Activated CD8-positive, alpha-beta T cell treated with anti-CD3 and anti-CD28 coated beads for 36 hours (primary cell): ENCODE results near the gene CIITA. TPM values are rescaled to one million over a fixed set of nuclear protein-coding genes. Genes with fewer than 3 reads are reported as not detected.
A peak's percentile ranks its signal among the peaks of the same experiment; 100 is the strongest.

Source experiments
- ATAC-seq: fragments of 200-7000 bp; cut with Tn5 transposase; one replicate; pipeline ENCODE4 v1.10.0; 2021; ENCODE audit warnings: mild to moderate bottlenecking, moderate library complexity
- CTCF ChIA-PET: fragments of 350-600 bp; sonication (Branson Sonifier 250); formaldehyde crosslinking; loops from one replicate; lab custom pipeline; 2021; ENCODE audit warnings: antibody characterized with exemption; lab: Charles Lee
- POLR2A ChIA-PET: fragments of 350-600 bp; sonication (Branson Sonifier 250); formaldehyde crosslinking; loops from one replicate; lab custom pipeline; 2021; ENCODE audit warnings: antibody characterized with exemption; lab: Charles Lee
- DNase-seq: peaks from one replicate; pipeline ENCODE4 v3.0.0-alpha.2; 2020
- H3K27ac Mint-ChIP-seq: one replicate; pipeline ENCODE4 v1.8.0; 2021; ENCODE audit warnings: mild to moderate bottlenecking, mixed read lengths
- H3K27me3 Mint-ChIP-seq: one replicate; pipeline ENCODE4 v1.8.0; 2021; ENCODE audit warnings: mixed read lengths
- H3K36me3 Mint-ChIP-seq: one replicate; pipeline ENCODE4 v1.8.0; 2021; ENCODE audit warnings: low read depth, mixed read lengths
- H3K4me1 Mint-ChIP-seq: one replicate; pipeline ENCODE4 v1.8.0; 2021; ENCODE audit warnings: low read depth, mixed read lengths
- H3K4me3 Mint-ChIP-seq: one replicate; pipeline ENCODE4 v1.8.0; 2021; ENCODE audit warnings: mild to moderate bottlenecking, moderate library complexity, mixed read lengths
- H3K9me3 Mint-ChIP-seq: one replicate; pipeline ENCODE4 v1.8.0; 2021; ENCODE audit warnings: mixed read lengths
- CTCF ChIP-seq: fragments of 200-600 bp; IDR thresholded peaks from one replicate; pipeline ENCODE4 v1.8.0; 2022; ENCODE audit warnings: antibody characterized with exemption, mild to moderate bottlenecking
- intact Hi-C: fragments of 100-400 bp; cut with micrococcal nuclease; formaldehyde crosslinking; loops from one replicate; pipeline ENCODE4 v1.10.0; 2022
- total RNA-seq, 2 experiments: library from RNA; stranded (reverse); gene quantifications; one replicate each; pipeline ENCODE4 v1.2.3, GENCODE V29; 2021

CIITA gene
- total RNA-seq, 2 experiments from 2014 or later, result 4.4 to 5.3 TPM

GRCh38 chr16:10945065-10945787, 68.2 kb downstream of the CIITA start:
- intact Hi-C loops, result no loop called here
- DNase-seq (no peak), ATAC-seq (no peak)
- Mint-ChIP-seq H3K27ac (peak overlapping the region; percentile 79), H3K36me3 (peaks cover 10% of the 10 kb centered on the region), H3K27me3 (no peaks in the 10 kb centered on the region), H3K4me3 (peak overlapping the region; percentile 87), H3K4me1 (peaks cover 64% of the 10 kb centered on the region), H3K9me3 (no peaks in the 10 kb centered on the region)
- CTCF ChIA-PET, result interaction anchor here (0.6 to 1.9 kb wide), 6 partner anchors 9 to 454 kb away, joined by 3 to 8 read pairs (median 3); partner anchors contain the start of gene SOCS1
- POLR2A ChIA-PET, result interaction anchor here (1.2 to 2.1 kb wide), 2 partner anchors 19 to 309 kb away, joined by 5 to 6 read pairs; no protein-coding TSS in a partner anchor
- TF ChIP-seq CTCF, result no peak

GRCh38 chr16:10946308-10946707, 69.3 kb downstream of the CIITA start:
- ATAC-seq (no peak), DNase-seq (no peak)
- Mint-ChIP-seq H3K36me3 (peaks cover 2% of the 10 kb centered on the region), H3K27ac (peak overlapping the region; percentile 7), H3K27me3 (no peaks in the 10 kb centered on the region), H3K4me3 (peak overlapping the region; percentile 87), H3K4me1 (peaks cover 58% of the 10 kb centered on the region), H3K9me3 (no peaks in the 10 kb centered on the region)
- intact Hi-C loops, result no loop called here
- no peak for TF ChIP-seq CTCF
- CTCF ChIA-PET, result interaction anchor here (9.9 kb wide), 1 partner anchor 17 kb away, joined by 121 read pairs; no protein-coding TSS in a partner anchor
- POLR2A ChIA-PET, result interaction anchor here (0.9 kb wide), 1 partner anchor 306 kb away, joined by 3 read pairs; no protein-coding TSS in a partner anchor

- ChIA-PET POLR2A (interaction anchor here (0.7 to 0.9 kb wide), 2 partner anchors 9 to 305 kb away, joined by 3 read pairs; no protein-coding TSS in a partner anchor), CTCF (interaction anchor here (2.4 to 9.9 kb wide), 2 partner anchors 10 to 16 kb away, joined by 7 to 121 read pairs; no protein-coding TSS in a partner anchor)
- Mint-ChIP-seq H3K4me3 (no peak overlapping the region), H3K36me3 (no peaks in the 10 kb centered on the region), H3K27me3 (no peaks in the 10 kb centered on the region), H3K27ac (no peak overlapping the region), H3K9me3 (no peaks in the 10 kb centered on the region), H3K4me1 (peaks cover 60% of the 10 kb centered on the region)
- no peak for TF ChIP-seq CTCF
- intact Hi-C loops, result no loop called here
- no peak for ATAC-seq
- no peak for DNase-seq
These were observed 70.3 kb downstream of the CIITA start for GRCh38 chr16:10947211-10947787.

- POLR2A ChIA-PET, result interaction anchor here (0.9 to 1.1 kb wide), 3 partner anchors 10 to 306 kb away, joined by 3 to 4 read pairs (median 3); no protein-coding TSS in a partner anchor
- ATAC-seq (peak; percentile 83), DNase-seq (peak; percentile 75)
- TF ChIP-seq CTCF, result no peak
- CTCF ChIA-PET, result interaction anchor here (1.1 to 9.9 kb wide), 10 partner anchors 8 to 458 kb away, joined by 3 to 121 read pairs (median 4); no protein-coding TSS in a partner anchor
- intact Hi-C loops, result no loop called here
- no peaks in the 10 kb centered on the region for H3K36me3 Mint-ChIP-seq
- peaks cover 57% of the 10 kb centered on the region for H3K4me1 Mint-ChIP-seq
- H3K9me3 Mint-ChIP-seq, result no peaks in the 10 kb centered on the region
- peak overlapping the region; percentile 18 for H3K4me3 Mint-ChIP-seq
- peak overlapping the region; percentile 68 for H3K27ac Mint-ChIP-seq
- no peaks in the 10 kb centered on the region for H3K27me3 Mint-ChIP-seq
These were observed 72.5 kb downstream of the CIITA start for GRCh38 chr16:10949424-10949970.
